Choroid plexus epithelial cell (primary cell): ENCODE data around the gene LAPTM4A.
A peak's percentile ranks its signal among the peaks of the same experiment; 100 is the strongest.

Source experiments
- DNase-seq: peaks from one replicate; pipeline ENCODE4 v3.0.0-alpha.2; 2010; ENCODE audit warnings: low read depth
- H3K4me3 ChIP-seq: 2 replicates; pipeline ENCODE4 v1.5.1; 2011; ENCODE audit warnings: low read depth, mild to moderate bottlenecking, control low read depth, low read length, moderate library complexity
- CTCF ChIP-seq: conservative IDR thresholded peaks from 2 replicates; pipeline ENCODE4 v1.5.1; 2011; ENCODE audit warnings: low read depth, mild to moderate bottlenecking, control low read depth, inconsistent platforms, low read length, moderate library complexity

LAPTM4A gene

GRCh38 chr2:20016346-20016745 is 35.1 kb downstream of the LAPTM4A start:
- no peak overlapping the region for H3K4me3 ChIP-seq
- no peak for TF ChIP-seq CTCF
- no peak for DNase-seq

GRCh38 chr2:20015482-20016083 is 35.8 kb downstream of the LAPTM4A start:
- DNase-seq: peak; percentile 80
- TF ChIP-seq CTCF: peak; percentile 60
- H3K4me3 ChIP-seq: no peak overlapping the region

- no peak for TF ChIP-seq CTCF
- peak; percentile 46 for DNase-seq
- H3K4me3 ChIP-seq: peak overlapping the region; percentile 63
Measured at GRCh38 chr2:20013126-20013849, 38.1 kb downstream of the LAPTM4A start.

GRCh38 chr2:20012282-20013125 is 38.9 kb downstream of the LAPTM4A start, which contains the start of gene MATN3:
MATN3 (minus strand) TSS chr2:20012668; CDS start chr2:20012631, 37 bp downstream.
- peak within 1 kb of the TSS; percentile 63 for H3K4me3 ChIP-seq
- no peak for TF ChIP-seq CTCF
- DNase-seq: peak; percentile 62

- peak overlapping the region; percentile 63 for H3K4me3 ChIP-seq
- no peak for DNase-seq
- TF ChIP-seq CTCF: no peak
Measured at GRCh38 chr2:20012032-20012281, 39.5 kb downstream of the LAPTM4A start.

DNA sequence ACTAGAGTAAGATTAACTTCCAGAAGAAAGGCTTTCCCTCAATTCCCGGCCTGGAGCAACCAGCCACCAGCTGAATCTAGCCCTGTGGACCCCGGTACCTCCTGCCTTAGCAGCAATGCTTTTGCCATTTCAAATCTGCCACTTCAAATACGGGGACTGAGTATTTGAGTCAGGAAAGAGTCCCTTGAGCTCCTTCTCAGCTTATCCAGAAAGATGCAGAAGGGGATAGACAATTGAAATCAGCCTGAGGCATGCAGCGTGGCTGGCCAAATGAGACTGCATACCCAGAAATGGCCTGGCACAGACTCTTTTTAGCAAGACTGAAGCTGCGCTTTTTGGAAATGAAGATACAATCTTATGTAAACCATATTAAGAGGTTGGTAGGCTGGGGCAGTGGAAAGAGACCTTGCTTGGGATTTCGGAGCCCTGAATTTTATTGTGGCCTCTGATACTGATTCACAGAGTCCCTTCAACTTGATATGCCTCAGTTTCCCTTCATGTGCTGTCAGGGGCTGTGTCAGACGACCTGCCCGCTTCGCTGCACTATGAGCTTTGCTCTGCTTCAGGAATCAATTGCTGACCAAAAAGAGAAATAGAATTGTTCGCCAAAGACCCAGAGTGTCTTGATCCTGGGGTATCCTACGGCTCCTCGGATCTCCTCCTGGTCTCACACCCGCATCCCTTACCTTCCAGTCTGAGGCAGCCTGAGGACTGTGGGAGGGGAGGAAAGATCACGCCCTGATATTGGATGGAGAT is 40.0 kb downstream of the LAPTM4A start:
- no peak for DNase-seq
- no peak for TF ChIP-seq CTCF
- H3K4me3 ChIP-seq: peak overlapping the region; percentile 63
